IMR-90 (cell line): Measurements from ENCODE around the gene ZC3H15. TPM values are rescaled to one million over a fixed set of nuclear protein-coding genes. Genes with fewer than 3 reads are reported as not detected.

Experiments
- ATAC-seq: fragments of 200-7000 bp; cut with Tn5 transposase; 2 replicates; pipeline ENCODE4 v1.9.1; 2020; ENCODE audit warnings: low read depth, mild to moderate bottlenecking, moderate library complexity
- BruUV-seq: library from RNA; stranded (reverse); fragments of 400-500 nt; replicated peaks from 2 replicates; lab custom pipeline; 2021; lab: Mats Ljungman, UMichigan
- CTCF ChIA-PET: fragments of 300-600 bp; formaldehyde crosslinking; extraction: SDS; loops from one replicate; lab custom pipeline; 2021; ENCODE audit warnings: antibody characterized with exemption; lab: Yijun Ruan, JAX
- POLR2A ChIA-PET: fragments of 300-600 bp; sonication (Branson Sonifier 250); formaldehyde crosslinking; loops from one replicate; lab custom pipeline; 2022; ENCODE audit warnings: antibody characterized with exemption; ENCODE audit not compliant: unreplicated experiment; lab: Charles Lee
- DNase-seq: peaks from one replicate; pipeline ENCODE4 v3.0.0; 2013
- H2AFZ ChIP-seq: replicated peaks from 2 replicates; pipeline ENCODE3; 2013; ENCODE audit warnings: low read length, mild to moderate bottlenecking; ENCODE audit not compliant: poor library complexity
- H2AK5ac ChIP-seq: 2 replicates; pipeline ENCODE4 v1.6.1; 2013; ENCODE audit warnings: low read depth, low read length, inconsistent platforms
- H2AK9ac ChIP-seq: replicated peaks from 2 replicates; pipeline ENCODE3; 2013; ENCODE audit warnings: mild to moderate bottlenecking, low read depth, low read length, moderate library complexity; ENCODE audit not compliant: poor library complexity
- H2BK120ac ChIP-seq: 2 replicates; pipeline ENCODE4 v1.6.1; 2013; ENCODE audit warnings: low read depth, low read length, inconsistent platforms
- H2BK15ac ChIP-seq: 3 replicates; pipeline ENCODE4 v1.6.1; 2013; ENCODE audit warnings: low read depth, low read length, inconsistent platforms
- H2BK20ac ChIP-seq: 2 replicates; pipeline ENCODE4 v1.6.1; 2013; ENCODE audit warnings: low read depth, mild to moderate bottlenecking, inconsistent platforms, low read length, moderate library complexity
- H2BK5ac ChIP-seq: 2 replicates; pipeline ENCODE4 v1.6.1; 2013; ENCODE audit warnings: mild to moderate bottlenecking, low read depth, low read length, inconsistent platforms; ENCODE audit not compliant: poor library complexity, severe bottlenecking
- H3K14ac ChIP-seq: replicated peaks from 2 replicates; pipeline ENCODE4 v1.6.1; 2013; ENCODE audit warnings: low read depth, low read length, inconsistent platforms
- H3K18ac ChIP-seq: 2 replicates; pipeline ENCODE4 v1.6.1; 2013; ENCODE audit warnings: low read depth, low read length, control low read depth
- H3K23ac ChIP-seq: 2 replicates; pipeline ENCODE4 v1.6.1; 2013; ENCODE audit warnings: low read depth, low read length, inconsistent platforms
- H3K27ac ChIP-seq: 2 replicates; pipeline ENCODE4 v1.5.1; 2013; ENCODE audit warnings: mild to moderate bottlenecking, control low read depth, low read length; ENCODE audit not compliant: insufficient read depth
- H3K27me3 ChIP-seq: 2 replicates; pipeline ENCODE4 v1.6.1; 2013; ENCODE audit warnings: low read length; ENCODE audit not compliant: control insufficient read depth, insufficient read depth
- H3K36me3 ChIP-seq: 2 replicates; pipeline ENCODE4 v1.6.1; 2013; ENCODE audit warnings: low read length, mixed read lengths; ENCODE audit not compliant: control insufficient read depth, insufficient read depth
- H3K4ac ChIP-seq: 2 replicates; pipeline ENCODE4 v1.6.1; 2013; ENCODE audit warnings: low read depth, low read length, inconsistent platforms
- H3K4me1 ChIP-seq: 2 replicates; pipeline ENCODE4 v1.6.1; 2013; ENCODE audit warnings: low read length, mixed read lengths; ENCODE audit not compliant: control insufficient read depth, insufficient read depth
- H3K4me2 ChIP-seq: 2 replicates; pipeline ENCODE4 v1.6.1; 2013; ENCODE audit warnings: low read depth, mild to moderate bottlenecking, control low read depth, low read length, moderate library complexity
- H3K4me3 ChIP-seq: 2 replicates; pipeline ENCODE4 v1.5.1; 2013; ENCODE audit warnings: low read depth, mild to moderate bottlenecking, control low read depth, low read length, moderate library complexity; ENCODE audit not compliant: insufficient read depth
- H3K56ac ChIP-seq: 2 replicates; pipeline ENCODE4 v1.6.1; 2013; ENCODE audit warnings: low read length, inconsistent platforms; ENCODE audit not compliant: insufficient read depth; ENCODE audit errors: extremely low read depth
- H3K79me1 ChIP-seq, 2 experiments: 2 replicates each; pipeline ENCODE4 v1.6.1; 2013; ENCODE audit warnings: low read length in 2 of 2, inconsistent platforms in 1 of 2, low read depth in 1 of 2
- H3K9ac ChIP-seq: 2 replicates; pipeline ENCODE4 v1.6.1; 2013; ENCODE audit warnings: low read depth, low read length, control low read depth
- H3K9me1 ChIP-seq: 2 replicates; pipeline ENCODE4 v1.6.1; 2013; ENCODE audit warnings: low read length, inconsistent platforms; ENCODE audit not compliant: insufficient read depth
- H3K9me3 ChIP-seq: 2 replicates; pipeline ENCODE4 v1.6.1; 2013; ENCODE audit warnings: low read length; ENCODE audit not compliant: control insufficient read depth, insufficient read depth
- H4K20me1 ChIP-seq: 2 replicates; pipeline ENCODE4 v1.6.1; 2013; ENCODE audit warnings: low read length, inconsistent platforms; ENCODE audit not compliant: insufficient read depth
- H4K5ac ChIP-seq: 2 replicates; pipeline ENCODE4 v1.6.1; 2013; ENCODE audit warnings: mild to moderate bottlenecking, low read depth, low read length, control low read depth
- H4K8ac ChIP-seq, 2 experiments: 2 replicates each; pipeline ENCODE4 v1.6.1; 2013; ENCODE audit warnings: low read depth in 2 of 2, low read length in 2 of 2, control low read depth in 1 of 2, inconsistent platforms in 1 of 2
- H4K91ac ChIP-seq: 2 replicates; pipeline ENCODE4 v1.6.1; 2013; ENCODE audit warnings: low read depth, low read length, inconsistent platforms; ENCODE audit not compliant: insufficient read depth
- BHLHE40 ChIP-seq: fragments of 150-350 bp; IDR thresholded peaks from 2 replicates; pipeline ENCODE4 v1.6.1; 2016; ENCODE audit warnings: mild to moderate bottlenecking, low read depth, low read length
- CEBPB ChIP-seq: IDR thresholded peaks from 2 replicates; pipeline ENCODE4 v1.6.1; 2012; ENCODE audit warnings: low read depth, low read length, improper control_type of control experiment
- CHD1 ChIP-seq: IDR thresholded peaks from 2 replicates; pipeline ENCODE4 v1.6.1; 2012; ENCODE audit warnings: low read depth, low read length, improper control_type of control experiment
- CTCF ChIP-seq: conservative IDR thresholded peaks from 2 replicates; pipeline ENCODE4 v1.5.1; 2012; ENCODE audit warnings: mild to moderate bottlenecking, low read depth, low read length, improper control_type of control experiment
- ELK1 ChIP-seq: fragments of 150-350 bp; IDR thresholded peaks from 2 replicates; pipeline ENCODE4 v1.6.1; 2016; ENCODE audit warnings: low read depth, mild to moderate bottlenecking, low read length, moderate library complexity, borderline replicate concordance
- FOS ChIP-seq: fragments of 150-350 bp; IDR thresholded peaks from 2 replicates; pipeline ENCODE4 v1.6.1; 2016; ENCODE audit warnings: low read depth, low read length
- MAFK ChIP-seq: IDR thresholded peaks from 2 replicates; pipeline ENCODE4 v1.6.1; 2012; ENCODE audit warnings: low read depth, low read length, improper control_type of control experiment
- MAZ ChIP-seq: IDR thresholded peaks from 2 replicates; pipeline ENCODE4 v1.6.1; 2012; ENCODE audit warnings: low read depth, mild to moderate bottlenecking, low read length, improper control_type of control experiment, moderate library complexity, borderline replicate concordance
- MXI1 ChIP-seq: IDR thresholded peaks from 2 replicates; pipeline ENCODE4 v1.6.1; 2012; ENCODE audit warnings: low read depth, mild to moderate bottlenecking, low read length, moderate library complexity, borderline replicate concordance
- NFE2L2 ChIP-seq: fragments of 150-350 bp; IDR thresholded peaks from 2 replicates; pipeline ENCODE4 v1.6.1; 2016; ENCODE audit warnings: low read depth, mild to moderate bottlenecking, low read length
- POLR2A ChIP-seq: IDR thresholded peaks from 2 replicates; pipeline ENCODE4 v1.6.1; 2012; ENCODE audit warnings: mild to moderate bottlenecking, low read depth, low read length
- RAD21 ChIP-seq: IDR thresholded peaks from 2 replicates; pipeline ENCODE4 v1.6.1; 2012; ENCODE audit warnings: low read length, improper control_type of control experiment
- RCOR1 ChIP-seq: IDR thresholded peaks from 2 replicates; pipeline ENCODE4 v1.6.1; 2012; ENCODE audit warnings: mild to moderate bottlenecking, low read length, improper control_type of control experiment; ENCODE audit not compliant: insufficient replicate concordance
- RFX5 ChIP-seq: IDR thresholded peaks from 2 replicates; pipeline ENCODE4 v1.8.0; 2012; ENCODE audit warnings: low read depth, mild to moderate bottlenecking, low read length, moderate library complexity
- WGBS, 2 experiments: methylation state at CpG; one replicate each; pipeline versions ENCODE4 v1.1.5 to v1.1.7; 2013; ENCODE audit warnings: missing lambda C conversion rate in 2 of 2; ENCODE audit not compliant: insufficient read length in 1 of 2; ENCODE audit errors: extremely low coverage in 2 of 2; 5-methylcytosine and 5-hydroxymethylcytosine counted together
- dilution Hi-C: fragments of 300-500 bp; cut with HindIII; formaldehyde crosslinking; loops from one replicate; pipeline ENCODE4 v1.14.3; 2018; ENCODE audit warnings: low sequenced_read_pairs; ENCODE audit not compliant: unreplicated experiment
- in situ Hi-C: fragments of 300-500 bp; cut with MboI; formaldehyde crosslinking; loops from 3 replicates; pipeline ENCODE4 v1.14.3; 2019; ENCODE audit warnings: low sequenced_read_pairs, inconsistent platforms, mixed read lengths
- intact Hi-C: fragments of 100-400 bp; cut with micrococcal nuclease; formaldehyde crosslinking; loops from 2 replicates; pipeline ENCODE4 v1.10.0; 2022
- polyA plus RNA-seq, 3 experiments: library from polyadenylated mRNA; depleted of rRNA; stranded (reverse); fragments of >200 nt; gene quantifications; 2 replicates each; pipeline ENCODE4 v1.2.3, GENCODE V29; 2012; ENCODE audit warnings: low replicate concordance in 1 of 3
- total RNA-seq: library from RNA; depleted of rRNA; stranded (reverse); fragments of >200 nt; gene quantifications from 2 replicates; pipeline ENCODE4 v1.2.3, GENCODE V29; 2012
- TF ChIP-seq, protein P1 (sequence below): fragments of 150-350 bp; IDR thresholded peaks from 2 replicates; pipeline ENCODE4 v1.6.1; 2017; ENCODE audit warnings: mild to moderate bottlenecking, antibody characterized with exemption, low read length, low read depth

Gene ZC3H15
- total and polyA plus RNA-seq, 2 of the 4 experiments (the other 2 are of a cell fraction), result 22.9 to 47.4 TPM

DNA sequence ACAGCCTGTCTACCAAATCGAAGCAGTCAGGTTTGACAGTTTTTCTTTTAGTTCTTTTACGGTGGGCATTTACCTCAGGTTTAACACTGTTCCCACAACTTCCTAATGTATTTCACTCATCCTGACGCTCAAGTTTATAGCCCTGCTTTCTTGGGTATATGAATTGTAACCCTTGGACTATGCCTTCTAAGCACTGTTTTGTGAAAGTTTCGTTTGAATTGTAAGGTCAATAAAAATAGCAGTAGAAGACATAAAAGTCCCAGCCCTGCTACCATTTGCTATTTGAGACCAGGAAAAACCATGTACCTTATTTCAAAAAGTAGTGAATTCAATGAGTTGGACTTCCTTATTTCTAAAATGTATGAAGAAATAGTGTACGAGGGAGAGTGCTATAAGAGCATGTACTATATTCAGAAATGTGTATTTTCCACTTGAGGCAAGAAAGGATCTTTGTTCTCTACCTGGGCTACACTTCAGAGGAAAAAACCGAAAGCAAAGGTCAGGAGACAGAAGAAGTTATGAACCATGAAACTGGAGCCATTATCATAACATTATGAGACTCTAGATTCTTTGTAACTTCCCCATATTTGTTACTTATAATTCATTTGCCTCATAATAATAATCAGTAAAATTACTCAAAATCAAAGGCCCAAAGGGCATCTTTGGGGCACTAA, 1.9 kb upstream of the ZC3H15 start:
- H3K18ac ChIP-seq, result no peak overlapping the region
- no peak overlapping the region for H3K56ac ChIP-seq
- no peak overlapping the region for H2AFZ ChIP-seq
- no CpG with 5 or more reads among the region's 6 CpGs for WGBS, 2 experiments
- H2AK9ac ChIP-seq, result no peak overlapping the region
- H3K27ac ChIP-seq, result no peak overlapping the region
- intact Hi-C loops, result no loop called here
- no peak overlapping the region for H2BK20ac ChIP-seq
- POLR2A ChIA-PET, result no interaction called here
- no peaks in the 10 kb centered on the region for H3K36me3 ChIP-seq
- dilution Hi-C loops, result no loop called here
- no peak overlapping the region for H3K9ac ChIP-seq
- H2BK5ac ChIP-seq, result no peak overlapping the region
- no TSS peak for BruUV-seq
- H4K8ac ChIP-seq, result no peak overlapping the region
- H3K27me3 ChIP-seq, result no peaks in the 10 kb centered on the region
- no peak overlapping the region for H2BK15ac ChIP-seq
- no peak overlapping the region for H2AK5ac ChIP-seq
- TF ChIP-seq NFE2L2 (no peak), MAZ (no peak), MXI1 (no peak), CTCF (no peak), CHD1 (no peak), CEBPB (no peak), FOS (no peak), RCOR1 (no peak), MAFK (no peak), BHLHE40 (no peak), RAD21 (no peak), RFX5 (no peak), POLR2A (no peak), ELK1 (no peak)
- TF ChIP-seq, protein P1, sequence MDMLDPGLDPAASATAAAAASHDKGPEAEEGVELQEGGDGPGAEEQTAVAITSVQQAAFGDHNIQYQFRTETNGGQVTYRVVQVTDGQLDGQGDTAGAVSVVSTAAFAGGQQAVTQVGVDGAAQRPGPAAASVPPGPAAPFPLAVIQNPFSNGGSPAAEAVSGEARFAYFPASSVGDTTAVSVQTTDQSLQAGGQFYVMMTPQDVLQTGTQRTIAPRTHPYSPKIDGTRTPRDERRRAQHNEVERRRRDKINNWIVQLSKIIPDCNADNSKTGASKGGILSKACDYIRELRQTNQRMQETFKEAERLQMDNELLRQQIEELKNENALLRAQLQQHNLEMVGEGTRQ, result no peak
- H3K4ac ChIP-seq, result no peak overlapping the region
- H3K4me3 ChIP-seq, result no peak overlapping the region
- peak overlapping the region; percentile 11; the same call in 1 of the 2 replicates for H3K4me2 ChIP-seq
- no peaks in the 10 kb centered on the region for H3K9me3 ChIP-seq
- peaks cover 0 to 15% of the 10 kb centered on the region in 2 experiments; a peak in 2 of 4 replicates for H3K79me1 ChIP-seq
- H3K14ac ChIP-seq, result no peak overlapping the region
- peaks cover 2% of the 10 kb centered on the region; the same call in 1 of the 2 replicates for H3K4me1 ChIP-seq
- in situ Hi-C loops, result no loop called here
- no peak overlapping the region for H2BK120ac ChIP-seq
- no peak overlapping the region for H4K5ac ChIP-seq
- H4K91ac ChIP-seq, result no peak overlapping the region
- 0 out of 2 replicates have a peak, but pooled peaks cover 5% of the 10 kb centered on the region for H3K9me1 ChIP-seq
- ATAC-seq, result no peak
- DNase-seq, result no peak
- CTCF ChIA-PET, result no interaction called here
- H3K23ac ChIP-seq, result no peak overlapping the region
- H4K20me1 ChIP-seq, result peaks cover 23% of the 10 kb centered on the region
